NCI-H2196 treated with DMSO at 0.1 percent for 48 hours (cell line): ENCODE measurements around the gene PTPRN2.
"Not testable (repeated sequence)": the region's sequence is repeated elsewhere in the genome, so short reads cannot be mapped to it uniquely, and the experiment has no call there.

Experiments used
- DNase-seq: peaks from one replicate; lab custom pipeline; 2025; ENCODE audit not compliant: unreplicated experiment; lab: John Stamatoyannopoulos, UW

Gene PTPRN2

GRCh38 chr7:158406364-158406763 lies 181.3 kb downstream of the PTPRN2 start:
- DNase-seq, result no peak

GRCh38 chr7:158405771-158406170 lies 181.9 kb downstream of the PTPRN2 start:
- not testable (repeated sequence) for DNase-seq

GRCh38 chr7:158405324-158405723 lies 182.3 kb downstream of the PTPRN2 start:
- no peak for DNase-seq

DNA sequence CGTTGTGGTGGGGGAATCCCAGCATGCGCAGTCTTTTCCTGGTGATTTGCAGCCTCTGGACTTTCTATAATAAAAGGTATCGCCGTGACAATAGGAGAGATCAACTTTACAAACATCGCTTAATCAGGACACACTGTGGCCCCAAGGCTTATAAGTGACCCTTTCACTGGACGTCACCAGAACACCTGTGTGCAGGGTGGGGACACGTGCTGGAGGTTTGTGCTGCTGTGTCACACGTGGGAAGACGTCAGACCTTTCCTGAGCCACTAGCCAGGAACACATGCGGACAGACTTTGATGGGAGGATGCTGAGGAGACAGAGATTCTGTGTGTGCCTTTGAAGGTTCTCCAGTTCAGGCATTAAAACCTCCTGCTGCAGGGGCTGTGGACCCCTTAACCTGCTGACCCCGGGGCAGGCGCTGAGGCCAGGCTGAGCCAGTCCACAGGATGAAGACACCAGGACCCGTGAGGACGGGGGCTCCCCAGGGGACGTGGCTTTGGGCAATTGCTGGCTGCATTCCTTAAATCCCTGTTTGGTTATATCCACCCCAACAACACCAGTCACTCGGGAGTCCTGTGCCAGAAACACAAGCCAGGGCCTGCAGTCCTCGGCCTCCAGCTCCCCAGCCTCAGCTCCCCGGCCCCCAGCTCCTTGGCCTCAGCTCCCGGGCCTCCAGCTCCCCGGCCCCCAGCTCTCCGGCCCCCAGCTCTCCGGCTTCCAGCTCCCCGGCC lies 183.4 kb downstream of the PTPRN2 start:
- no peak for DNase-seq

GRCh38 chr7:158403013-158403821 lies 184.4 kb downstream of the PTPRN2 start:
- no peak for DNase-seq

DNA sequence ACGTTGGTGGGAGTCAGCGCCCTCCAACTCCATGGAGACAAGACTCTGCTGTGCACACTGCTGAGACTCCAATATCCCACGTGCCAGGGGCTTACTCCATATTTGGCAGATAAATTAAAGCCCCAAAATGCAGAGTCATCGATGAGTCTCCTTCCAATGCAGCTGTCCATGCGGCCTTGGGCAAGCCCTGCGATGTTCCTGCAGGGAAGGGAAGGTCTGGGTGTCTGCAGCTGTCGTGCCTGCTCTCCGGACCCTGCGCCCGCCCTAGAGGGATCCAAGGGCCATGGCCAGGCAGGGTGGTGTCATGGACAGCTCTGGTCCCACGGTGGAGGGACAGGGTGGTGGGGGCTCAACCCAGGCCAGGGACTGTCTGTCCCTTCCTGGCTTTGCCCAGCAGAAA lies 185.2 kb downstream of the PTPRN2 start:
- no peak for DNase-seq

DNA sequence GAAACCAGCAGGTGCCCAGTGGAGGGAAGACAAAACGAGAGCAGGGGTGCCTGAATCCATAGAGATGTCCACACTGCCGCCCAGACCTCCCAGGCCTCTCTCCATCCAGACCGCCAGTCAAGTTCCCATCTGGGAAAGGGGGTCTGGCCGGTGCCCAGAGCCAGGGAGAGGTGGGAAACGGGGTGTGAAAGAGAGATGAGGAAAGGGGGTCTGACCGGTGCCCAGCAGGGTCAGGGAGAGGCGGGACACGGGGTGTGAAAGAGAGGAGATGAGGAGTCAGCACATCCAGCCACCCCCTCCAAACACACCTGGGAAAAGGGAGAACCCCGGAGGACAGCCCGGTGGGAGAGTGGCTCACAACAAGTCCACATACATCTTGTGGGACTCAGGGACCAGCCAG lies 185.8 kb downstream of the PTPRN2 start:
- no peak for DNase-seq

DNA sequence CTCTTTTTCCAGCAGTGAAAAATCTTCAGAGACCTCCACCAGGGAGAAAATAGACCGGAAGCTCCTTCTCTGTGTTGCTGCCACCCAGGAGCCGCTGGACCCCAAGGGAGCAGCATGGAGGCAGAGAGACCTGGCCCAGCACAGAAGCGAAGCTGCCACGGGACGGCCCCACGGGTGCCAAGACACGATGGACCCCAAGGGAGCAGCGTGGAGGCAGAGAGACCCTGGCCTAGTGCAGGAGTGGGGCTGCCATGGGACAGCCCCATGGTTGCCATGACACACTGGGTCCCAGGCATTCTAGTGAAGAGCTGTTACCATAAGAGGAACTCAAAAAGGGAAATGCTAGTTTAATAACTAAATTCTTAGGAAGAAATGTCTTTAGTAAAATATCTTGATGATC lies 186.3 kb downstream of the PTPRN2 start:
- no peak for DNase-seq

DNA sequence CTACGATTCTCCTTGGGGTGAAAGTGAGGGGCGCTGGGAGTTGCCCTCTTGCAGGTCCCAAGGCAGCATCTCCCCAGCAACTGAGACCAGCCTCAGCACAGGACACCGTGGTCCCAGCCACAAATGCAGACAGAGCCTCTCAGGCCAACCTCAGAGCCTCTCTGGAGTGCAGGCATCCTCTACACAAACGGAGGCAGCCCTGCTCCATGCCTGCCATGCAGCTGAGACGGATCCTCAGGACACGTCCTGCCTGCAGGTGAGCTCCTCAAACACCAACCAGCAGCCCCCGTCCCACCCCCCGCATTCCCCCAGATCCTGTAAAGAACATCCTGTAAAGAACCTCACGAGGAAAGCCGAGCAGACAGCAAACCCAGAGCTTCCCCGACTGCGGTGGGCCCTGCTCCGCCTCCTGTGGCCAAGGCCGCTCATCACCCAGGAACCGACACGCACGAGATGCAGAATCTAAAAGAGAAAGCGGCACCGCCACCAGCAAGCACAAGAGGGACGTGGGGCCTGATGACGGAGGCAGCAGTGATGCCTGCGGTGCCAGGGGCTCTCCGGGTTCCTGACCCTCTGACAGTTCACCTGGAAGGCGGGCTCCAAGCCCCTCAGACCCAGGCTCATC lies 186.9 kb downstream of the PTPRN2 start:
- DNase-seq, result no peak

DNA sequence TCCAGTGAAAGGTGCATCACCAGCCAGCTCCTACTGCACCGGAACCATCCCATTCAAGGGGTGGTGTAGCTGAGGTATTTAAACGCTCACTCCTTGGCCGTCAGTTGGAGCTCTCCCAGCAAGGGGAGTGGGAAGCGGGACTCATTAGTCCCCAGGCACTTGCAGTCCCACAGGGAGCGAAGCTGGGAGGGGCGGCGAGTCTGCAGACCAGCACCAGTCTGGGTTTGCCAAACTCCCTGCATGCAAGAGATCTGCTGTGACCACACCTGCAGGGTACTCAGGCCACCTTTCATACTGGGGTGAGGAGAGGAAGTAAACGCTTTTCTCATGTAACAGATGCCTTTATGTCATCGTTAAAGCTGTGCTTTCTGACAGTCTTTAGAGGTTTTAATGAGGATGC lies 187.9 kb downstream of the PTPRN2 start:
- DNase-seq, result no peak

DNA sequence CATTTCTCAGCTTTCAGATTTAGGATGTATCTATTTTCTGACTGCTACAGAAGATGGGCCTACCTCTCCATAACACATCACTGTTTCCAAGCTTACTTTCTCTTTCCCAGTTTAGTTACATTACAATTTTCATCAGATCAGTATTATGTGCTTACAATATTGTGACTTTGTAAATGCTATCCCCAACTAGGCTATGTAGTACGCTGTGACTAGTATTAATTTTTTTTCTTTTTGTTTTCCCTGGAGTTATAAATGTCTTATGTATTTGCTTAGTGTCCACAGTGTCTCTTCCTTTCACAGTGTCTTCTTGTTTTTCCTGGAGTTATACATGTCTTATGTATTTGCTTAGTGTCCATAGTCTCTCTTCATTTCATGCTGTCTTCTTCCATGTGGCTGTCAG lies 188.9 kb downstream of the PTPRN2 start:
- DNase-seq, result no peak

- no peak for DNase-seq
Measured at GRCh38 chr7:158397885-158398284, 189.7 kb downstream of the PTPRN2 start.

- DNase-seq, result no peak
Measured at GRCh38 chr7:158396982-158397862, 190.4 kb downstream of the PTPRN2 start.

DNA sequence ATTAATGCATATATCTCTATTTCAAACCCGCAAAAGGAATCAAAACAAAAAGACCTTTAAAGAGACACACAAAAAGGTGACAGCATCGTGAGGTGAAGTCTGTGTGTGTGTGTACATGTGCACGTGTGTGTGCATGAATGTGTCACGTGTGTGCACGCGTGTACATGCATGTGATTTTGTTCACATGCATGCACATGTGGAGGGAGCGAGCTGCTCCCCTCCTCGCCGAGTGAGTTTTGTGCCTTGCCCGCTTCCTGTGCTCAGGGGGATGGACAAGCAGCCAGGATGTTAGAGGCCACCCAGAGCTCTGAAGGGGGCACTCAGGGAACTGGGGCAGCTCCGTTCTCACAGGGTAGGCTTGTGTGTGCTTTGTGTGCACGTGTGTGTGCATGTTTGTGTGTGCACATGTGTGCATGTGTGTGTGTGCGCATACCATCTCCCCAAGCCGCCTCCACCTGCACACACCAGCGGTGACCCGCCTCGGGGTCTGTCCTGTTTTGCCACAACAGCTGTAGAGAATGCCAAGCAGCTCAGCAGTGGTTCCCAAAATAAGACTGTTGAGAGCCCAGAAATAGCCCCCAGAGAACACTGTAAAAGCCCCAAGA lies 191.2 kb downstream of the PTPRN2 start:
- no peak for DNase-seq

GRCh38 chr7:158395780-158396278 lies 191.8 kb downstream of the PTPRN2 start:
- no peak for DNase-seq

GRCh38 chr7:158395349-158395748 lies 192.3 kb downstream of the PTPRN2 start:
- DNase-seq, result no peak

DNA sequence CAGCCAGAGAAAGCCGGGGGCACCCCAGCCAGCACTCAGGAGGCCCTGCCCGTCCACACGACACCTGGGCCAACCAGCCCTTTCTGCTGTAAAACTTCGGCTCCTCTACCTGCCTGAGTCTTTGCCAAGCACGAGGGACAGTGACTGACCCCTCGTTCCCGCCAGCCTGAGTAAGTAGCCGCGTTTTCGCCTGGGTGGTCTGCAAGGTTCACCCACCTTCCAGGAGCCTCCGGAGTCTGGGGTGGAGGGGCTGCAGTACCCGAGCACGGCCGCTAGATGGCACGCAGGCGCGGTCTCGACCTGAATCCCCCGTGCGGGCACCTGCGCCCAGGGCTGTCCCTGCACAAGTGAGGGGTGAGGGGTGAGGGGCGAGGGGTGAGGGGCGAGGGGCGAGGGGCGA lies 192.7 kb downstream of the PTPRN2 start:
- DNase-seq, result no peak

GRCh38 chr7:158393926-158394625 lies 193.5 kb downstream of the PTPRN2 start:
- no peak for DNase-seq

DNA sequence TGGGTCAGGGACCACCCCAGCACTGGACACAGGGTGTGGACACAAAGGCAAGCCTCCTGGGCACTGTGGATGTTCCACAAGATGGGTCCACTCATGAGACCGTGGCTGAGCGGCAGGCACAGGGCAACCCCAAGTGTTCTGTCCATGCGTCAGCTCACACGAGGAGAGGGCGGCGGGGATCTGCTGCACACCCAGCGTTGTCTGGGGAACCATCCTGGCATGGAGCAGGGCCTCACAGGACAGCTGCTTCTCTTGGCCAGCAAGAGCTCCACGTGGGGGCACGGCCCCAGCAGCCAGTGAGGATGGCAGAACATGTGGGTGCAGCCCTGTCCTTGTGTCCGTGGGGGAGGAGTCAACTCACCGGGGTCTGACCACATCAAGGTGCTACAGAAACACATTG lies 195.4 kb downstream of the PTPRN2 start:
- no peak for DNase-seq

DNA sequence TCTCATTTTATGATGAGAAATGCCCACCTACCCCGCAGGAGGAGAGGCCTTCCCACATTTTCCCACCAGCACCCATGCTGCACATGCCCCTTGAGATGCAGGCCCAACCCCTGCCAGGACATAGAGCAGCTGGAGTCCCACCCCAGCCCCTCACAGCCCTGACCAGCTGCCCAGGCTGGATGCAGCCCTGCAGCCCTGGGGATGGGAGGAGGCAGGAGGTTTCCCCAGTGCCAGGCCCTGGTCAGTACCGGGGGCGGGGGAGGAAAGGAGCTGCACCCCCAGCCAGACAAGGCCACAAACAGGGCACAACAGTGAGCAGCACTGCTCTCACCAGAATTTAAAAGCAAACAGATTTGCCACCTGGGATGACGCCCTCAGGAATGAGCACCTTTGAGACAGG lies 196.1 kb downstream of the PTPRN2 start:
- DNase-seq, result no peak
